Fibroblast of lung (primary cell): ENCODE data around the gene WDCP.

Experiments used
- EZH2 ChIP-seq: IDR thresholded peaks from 2 replicates; pipeline ENCODE4 v1.5.1; 2012; ENCODE audit warnings: low read length, control low read depth, mild to moderate bottlenecking; ENCODE audit errors: missing control alignments
- TF ChIP-seq, protein P1 (sequence below), 2 donors: IDR thresholded peaks in 1 of 2; conservative IDR thresholded peaks in 1 of 2; 1 replicate in 1 of 2; 2 replicates in 1 of 2; pipeline ENCODE4 v1.5.1; 2011 to 2012; ENCODE audit warnings: low read length in 2 of 2, control low read depth in 1 of 2, inconsistent platforms in 1 of 2, low read depth in 1 of 2, mild to moderate bottlenecking in 1 of 2

DNA sequence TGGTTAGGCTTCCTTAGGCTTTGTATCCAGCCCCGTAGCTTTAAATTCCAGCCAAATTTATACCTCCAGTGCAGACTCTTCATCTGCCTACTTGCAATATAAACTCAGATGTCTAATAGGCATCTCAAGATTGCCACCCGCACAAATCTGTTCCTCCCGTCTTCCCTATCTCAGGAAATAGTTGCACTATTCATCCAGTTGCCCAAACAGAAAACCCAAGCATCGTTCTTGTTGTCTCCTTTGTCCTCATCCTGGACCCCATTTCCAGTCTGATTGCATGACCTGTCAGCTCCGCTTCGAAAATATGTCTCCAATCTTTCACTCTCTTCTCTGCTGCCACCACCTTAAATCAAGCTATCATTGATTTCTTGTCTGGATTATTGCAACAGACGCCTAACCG lies 4.6 kb upstream of the WDCP start:
- TF ChIP-seq, protein P1, sequence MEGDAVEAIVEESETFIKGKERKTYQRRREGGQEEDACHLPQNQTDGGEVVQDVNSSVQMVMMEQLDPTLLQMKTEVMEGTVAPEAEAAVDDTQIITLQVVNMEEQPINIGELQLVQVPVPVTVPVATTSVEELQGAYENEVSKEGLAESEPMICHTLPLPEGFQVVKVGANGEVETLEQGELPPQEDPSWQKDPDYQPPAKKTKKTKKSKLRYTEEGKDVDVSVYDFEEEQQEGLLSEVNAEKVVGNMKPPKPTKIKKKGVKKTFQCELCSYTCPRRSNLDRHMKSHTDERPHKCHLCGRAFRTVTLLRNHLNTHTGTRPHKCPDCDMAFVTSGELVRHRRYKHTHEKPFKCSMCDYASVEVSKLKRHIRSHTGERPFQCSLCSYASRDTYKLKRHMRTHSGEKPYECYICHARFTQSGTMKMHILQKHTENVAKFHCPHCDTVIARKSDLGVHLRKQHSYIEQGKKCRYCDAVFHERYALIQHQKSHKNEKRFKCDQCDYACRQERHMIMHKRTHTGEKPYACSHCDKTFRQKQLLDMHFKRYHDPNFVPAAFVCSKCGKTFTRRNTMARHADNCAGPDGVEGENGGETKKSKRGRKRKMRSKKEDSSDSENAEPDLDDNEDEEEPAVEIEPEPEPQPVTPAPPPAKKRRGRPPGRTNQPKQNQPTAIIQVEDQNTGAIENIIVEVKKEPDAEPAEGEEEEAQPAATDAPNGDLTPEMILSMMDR (conservative IDR thresholded peaks at IDR 0.05 in 1 of 2, IDR thresholded peaks at IDR 0.05 in 1 of 2; ENCODE audit: low read depth in 1 of 2, low read length in 2 of 2): no peak
- no peak for TF ChIP-seq EZH2
